ENCODE data around the gene PHF21A. TPM values are rescaled to one million over a fixed set of nuclear protein-coding genes. Genes with fewer than 3 reads are reported as not detected.

Gene PHF21A
- total and polyA plus RNA-seq, 10 of the 15 experiments (the other 5 are each of a cell fraction or from before 2014, with no cell fraction given), result 2.6 to 37.2 (median 16.0) TPM

DNA sequence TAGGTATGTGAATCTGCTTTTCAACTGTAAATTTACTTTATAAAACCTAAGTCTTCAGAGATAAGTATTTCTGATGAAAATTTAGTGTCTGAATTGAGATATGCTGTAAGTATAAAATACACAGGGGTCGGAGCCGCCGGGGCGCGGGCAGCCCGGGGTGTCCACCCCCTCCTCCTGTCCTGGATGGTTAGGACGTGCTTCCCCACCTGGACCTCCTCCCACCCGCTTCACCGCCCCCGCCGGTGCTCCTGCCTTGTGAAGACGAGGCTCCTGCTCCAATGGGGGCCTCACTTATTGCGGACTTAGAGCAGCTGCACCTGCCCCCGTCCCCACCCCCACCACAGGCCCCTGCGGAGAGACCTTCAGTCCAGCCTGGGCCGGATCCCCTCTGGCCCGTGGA is 21.3 kb upstream of the PHF21A start (continued):
- TF ChIP-seq, protein P1, sequence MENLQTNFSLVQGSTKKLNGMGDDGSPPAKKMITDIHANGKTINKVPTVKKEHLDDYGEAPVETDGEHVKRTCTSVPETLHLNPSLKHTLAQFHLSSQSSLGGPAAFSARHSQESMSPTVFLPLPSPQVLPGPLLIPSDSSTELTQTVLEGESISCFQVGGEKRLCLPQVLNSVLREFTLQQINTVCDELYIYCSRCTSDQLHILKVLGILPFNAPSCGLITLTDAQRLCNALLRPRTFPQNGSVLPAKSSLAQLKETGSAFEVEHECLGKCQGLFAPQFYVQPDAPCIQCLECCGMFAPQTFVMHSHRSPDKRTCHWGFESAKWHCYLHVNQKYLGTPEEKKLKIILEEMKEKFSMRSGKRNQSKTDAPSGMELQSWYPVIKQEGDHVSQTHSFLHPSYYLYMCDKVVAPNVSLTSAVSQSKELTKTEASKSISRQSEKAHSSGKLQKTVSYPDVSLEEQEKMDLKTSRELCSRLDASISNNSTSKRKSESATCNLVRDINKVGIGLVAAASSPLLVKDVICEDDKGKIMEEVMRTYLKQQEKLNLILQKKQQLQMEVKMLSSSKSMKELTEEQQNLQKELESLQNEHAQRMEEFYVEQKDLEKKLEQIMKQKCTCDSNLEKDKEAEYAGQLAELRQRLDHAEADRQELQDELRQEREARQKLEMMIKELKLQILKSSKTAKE (IDR thresholded peaks at IDR 0.05; ENCODE audit: low read depth, poor library complexity, severe bottlenecking), result no peak
- TF ChIP-seq SREBF1 (IDR thresholded peaks at IDR 0.05; ENCODE audit: low read length) (no peak), MEF2B (IDR thresholded peaks at IDR 0.05; ENCODE audit: partially characterized antibody, poor library complexity, severe bottlenecking) (no peak), BACH1 (IDR thresholded peaks at IDR 0.05; ENCODE audit: borderline replicate concordance) (no peak), SIN3A (IDR thresholded peaks at IDR 0.05; ENCODE audit: low read depth, low read length) (no peak)

DNA sequence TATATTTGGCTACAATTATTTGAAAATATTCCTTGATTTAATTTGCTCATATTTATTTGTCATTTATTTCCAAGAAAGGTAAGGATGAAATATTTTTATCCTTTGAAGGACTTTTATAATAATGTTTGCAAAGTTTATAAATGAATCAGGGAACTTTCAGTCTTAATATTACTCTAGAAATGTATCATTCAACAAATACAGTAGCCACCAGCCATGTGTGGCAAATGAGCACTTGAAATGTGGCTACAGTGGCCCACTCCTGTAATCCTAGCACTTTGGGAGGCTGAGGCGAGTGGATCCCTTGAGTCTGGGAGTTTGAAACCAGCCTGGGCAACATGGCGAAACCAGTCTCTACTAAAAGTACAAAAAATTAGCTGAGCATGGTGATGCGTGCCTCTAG is 20.3 kb upstream of the PHF21A start:
- no peak overlapping the region for H3K9ac ChIP-seq (ENCODE audit: control insufficient read depth, insufficient read depth, low read length)
- H3K4me1 ChIP-seq (ENCODE audit: control insufficient read depth, insufficient read depth, low read length), result peaks cover 3% of the 10 kb centered on the region; the same call in 1 of the 2 replicates
- RAD21 ChIA-PET (ENCODE audit: unreplicated experiment), result no interaction called here
- no peak overlapping the region for H3K27ac ChIP-seq (ENCODE audit: control insufficient read depth, insufficient read depth)
- H3K79me2 ChIP-seq (ENCODE audit: control insufficient read depth, insufficient read depth, low read length), result no peaks in the 10 kb centered on the region
- intact Hi-C loops (cut with micrococcal nuclease; ENCODE audit: unreplicated experiment), result no loop called here
- ATAC-seq (peak; percentile 64), DNase-seq (ENCODE audit: low read depth, low spot score) (no peak), FAIRE-seq (no peak)
- 0% methylated on average over 3 of the region's 3 CpGs for WGBS (ENCODE audit: insufficient coverage, insufficient replicate concordance, low lambda C conversion rate, missing lambda C conversion rate)
- H3K4me2 ChIP-seq (ENCODE audit: control insufficient read depth, insufficient read depth), result no peak overlapping the region
- in situ Hi-C loops (cut with MboI), result no loop called here
- H3K27me3 ChIP-seq (replicated peaks in 1 of 2; ENCODE audit: control insufficient read depth in 2 of 2, insufficient read depth in 2 of 2, low read length in 1 of 2), result no peaks in the 10 kb centered on the region; a peak in 1 of 4 replicates
- H4K20me1 ChIP-seq (ENCODE audit: control insufficient read depth, insufficient read depth), result no peaks in the 10 kb centered on the region
- no TSS peak for BruUV-seq (replicated peaks)
- CTCF ChIA-PET, result no interaction called here
- SMC1A ChIA-PET (ENCODE audit: uncharacterized antibody, unreplicated experiment), result no interaction called here
- POLR2A ChIA-PET, result no interaction called here
- no peaks in the 10 kb centered on the region for H3K36me3 ChIP-seq (ENCODE audit: control insufficient read depth in 2 of 2, insufficient read depth in 2 of 2, low read length in 1 of 2)
- H3K4me3 ChIP-seq, result no peak overlapping the region
- no peaks in the 10 kb centered on the region for H3K9me3 ChIP-seq (replicated peaks; ENCODE audit: control insufficient read depth, insufficient read depth, low read length)
- no peak overlapping the region for H2AFZ ChIP-seq (ENCODE audit: control insufficient read depth, low read depth, low read length)
- no peak for TF ChIP-seq EZH2 (IDR thresholded peaks at IDR 0.05; ENCODE audit: borderline replicate concordance, control insufficient read depth, low read depth, low read length)
- TF ChIP-seq RUNX3 (IDR thresholded peaks at IDR 0.05; ENCODE audit: low read length), result peak; percentile 63
- peak; percentile 46; the same call in 1 of the 2 replicates for TF ChIP-seq NFIC (IDR thresholded peaks at IDR 0.05; ENCODE audit: low read depth, low read length)
- no peak for TF ChIP-seq MYB (IDR thresholded peaks at IDR 0.05; ENCODE audit: borderline replicate concordance, low read depth, low read length)
- TF ChIP-seq, protein P2, sequence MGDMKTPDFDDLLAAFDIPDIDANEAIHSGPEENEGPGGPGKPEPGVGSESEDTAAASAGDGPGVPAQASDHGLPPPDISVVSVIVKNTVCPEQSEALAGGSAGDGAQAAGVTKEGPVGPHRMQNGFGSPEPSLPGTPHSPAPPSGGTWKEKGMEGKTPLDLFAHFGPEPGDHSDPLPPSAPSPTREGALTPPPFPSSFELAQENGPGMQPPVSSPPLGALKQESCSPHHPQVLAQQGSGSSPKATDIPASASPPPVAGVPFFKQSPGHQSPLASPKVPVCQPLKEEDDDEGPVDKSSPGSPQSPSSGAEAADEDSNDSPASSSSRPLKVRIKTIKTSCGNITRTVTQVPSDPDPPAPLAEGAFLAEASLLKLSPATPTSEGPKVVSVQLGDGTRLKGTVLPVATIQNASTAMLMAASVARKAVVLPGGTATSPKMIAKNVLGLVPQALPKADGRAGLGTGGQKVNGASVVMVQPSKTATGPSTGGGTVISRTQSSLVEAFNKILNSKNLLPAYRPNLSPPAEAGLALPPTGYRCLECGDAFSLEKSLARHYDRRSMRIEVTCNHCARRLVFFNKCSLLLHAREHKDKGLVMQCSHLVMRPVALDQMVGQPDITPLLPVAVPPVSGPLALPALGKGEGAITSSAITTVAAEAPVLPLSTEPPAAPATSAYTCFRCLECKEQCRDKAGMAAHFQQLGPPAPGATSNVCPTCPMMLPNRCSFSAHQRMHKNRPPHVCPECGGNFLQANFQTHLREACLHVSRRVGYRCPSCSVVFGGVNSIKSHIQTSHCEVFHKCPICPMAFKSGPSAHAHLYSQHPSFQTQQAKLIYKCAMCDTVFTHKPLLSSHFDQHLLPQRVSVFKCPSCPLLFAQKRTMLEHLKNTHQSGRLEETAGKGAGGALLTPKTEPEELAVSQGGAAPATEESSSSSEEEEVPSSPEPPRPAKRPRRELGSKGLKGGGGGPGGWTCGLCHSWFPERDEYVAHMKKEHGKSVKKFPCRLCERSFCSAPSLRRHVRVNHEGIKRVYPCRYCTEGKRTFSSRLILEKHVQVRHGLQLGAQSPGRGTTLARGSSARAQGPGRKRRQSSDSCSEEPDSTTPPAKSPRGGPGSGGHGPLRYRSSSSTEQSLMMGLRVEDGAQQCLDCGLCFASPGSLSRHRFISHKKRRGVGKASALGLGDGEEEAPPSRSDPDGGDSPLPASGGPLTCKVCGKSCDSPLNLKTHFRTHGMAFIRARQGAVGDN (IDR thresholded peaks at IDR 0.05), result no peak
- TF ChIP-seq NR2C2 (IDR thresholded peaks at IDR 0.05; ENCODE audit: borderline replicate concordance, control insufficient read depth, insufficient read length, low read depth), result no peak
- TF ChIP-seq, protein P3, sequence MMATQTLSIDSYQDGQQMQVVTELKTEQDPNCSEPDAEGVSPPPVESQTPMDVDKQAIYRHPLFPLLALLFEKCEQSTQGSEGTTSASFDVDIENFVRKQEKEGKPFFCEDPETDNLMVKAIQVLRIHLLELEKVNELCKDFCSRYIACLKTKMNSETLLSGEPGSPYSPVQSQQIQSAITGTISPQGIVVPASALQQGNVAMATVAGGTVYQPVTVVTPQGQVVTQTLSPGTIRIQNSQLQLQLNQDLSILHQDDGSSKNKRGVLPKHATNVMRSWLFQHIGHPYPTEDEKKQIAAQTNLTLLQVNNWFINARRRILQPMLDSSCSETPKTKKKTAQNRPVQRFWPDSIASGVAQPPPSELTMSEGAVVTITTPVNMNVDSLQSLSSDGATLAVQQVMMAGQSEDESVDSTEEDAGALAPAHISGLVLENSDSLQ (IDR thresholded peaks at IDR 0.05), result no peak
- TF ChIP-seq RAD21 (IDR thresholded peaks at IDR 0.05; ENCODE audit: insufficient read depth, low read depth, low read length), result no peak
- TF ChIP-seq, protein P4, sequence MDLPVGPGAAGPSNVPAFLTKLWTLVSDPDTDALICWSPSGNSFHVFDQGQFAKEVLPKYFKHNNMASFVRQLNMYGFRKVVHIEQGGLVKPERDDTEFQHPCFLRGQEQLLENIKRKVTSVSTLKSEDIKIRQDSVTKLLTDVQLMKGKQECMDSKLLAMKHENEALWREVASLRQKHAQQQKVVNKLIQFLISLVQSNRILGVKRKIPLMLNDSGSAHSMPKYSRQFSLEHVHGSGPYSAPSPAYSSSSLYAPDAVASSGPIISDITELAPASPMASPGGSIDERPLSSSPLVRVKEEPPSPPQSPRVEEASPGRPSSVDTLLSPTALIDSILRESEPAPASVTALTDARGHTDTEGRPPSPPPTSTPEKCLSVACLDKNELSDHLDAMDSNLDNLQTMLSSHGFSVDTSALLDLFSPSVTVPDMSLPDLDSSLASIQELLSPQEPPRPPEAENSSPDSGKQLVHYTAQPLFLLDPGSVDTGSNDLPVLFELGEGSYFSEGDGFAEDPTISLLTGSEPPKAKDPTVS (IDR thresholded peaks at IDR 0.05; ENCODE audit: low read depth, low read length), result no peak
- no peak for TF ChIP-seq JUND (IDR thresholded peaks at IDR 0.05; ENCODE audit: low read depth, low read length)

All from GM12878 (cell line).